Peyer's patch (tissue), 4 donors: ENCODE data around the gene SLC39A3. TPM values are rescaled to one million over a fixed set of nuclear protein-coding genes. Genes with fewer than 3 reads are reported as not detected.

ENCODE experiments used
- DNase-seq, 3 donors: peaks; one replicate each; pipeline ENCODE4 v3.0.0-alpha.2; 2017 to 2019
- H3K27ac ChIP-seq, 4 donors: fragments of 200-600 bp; sonication (generic); one replicate each; pipeline ENCODE4 v1.5.1; 2016 to 2019
- H3K27me3 ChIP-seq, 2 donors: fragments of 200-600 bp; sonication (generic); one replicate each; pipeline ENCODE4 v1.5.1; 2019
- H3K36me3 ChIP-seq, 3 donors: fragments of 200-600 bp; sonication (generic); one replicate each; pipeline ENCODE4 v1.5.1; 2016 to 2019
- H3K4me1 ChIP-seq, 4 donors: fragments of 200-600 bp; sonication (generic); one replicate each; pipeline ENCODE4 v1.5.1; 2016 to 2019
- H3K4me3 ChIP-seq, 4 donors: fragments of 200-600 bp; sonication (generic); 1 replicate in 3 of 4; 2 replicates in 1 of 4; pipeline ENCODE4 v1.5.1; 2016 to 2019; ENCODE audit warnings: mild to moderate bottlenecking in 1 of 4
- H3K9me3 ChIP-seq, 4 donors: fragments of 200-600 bp; sonication (generic); one replicate each; pipeline ENCODE4 v1.5.1; 2016 to 2019; ENCODE audit warnings: mild to moderate bottlenecking in 1 of 4
- POLR2A ChIP-seq, 2 donors: fragments of 450-650 bp; IDR thresholded peaks; one replicate each; pipeline ENCODE4 v1.5.1; 2017; ENCODE audit warnings: antibody characterized with exemption in 2 of 2, mild to moderate bottlenecking in 2 of 2, moderate library complexity in 2 of 2
- total RNA-seq, 4 donors: library from RNA; depleted of rRNA; stranded (reverse); fragments of >200 nt; gene quantifications; one replicate each; pipeline ENCODE4 v1.1.0, GENCODE V29; 2016
- TF ChIP-seq, protein P1 (sequence below), 6 experiments: fragments of 450-650 bp in 4 of 6; fragments of 200-600 bp in 2 of 6; sonication (generic) in 1 of 6; IDR thresholded peaks; one replicate each; pipeline ENCODE4 v1.5.1; 2017 to 2019; ENCODE audit warnings: antibody characterized with exemption in 6 of 6, mild to moderate bottlenecking in 3 of 6, moderate library complexity in 1 of 6

Gene SLC39A3
- total RNA-seq, 4 donors from 2014 or later, result 22.1 to 29.7 (median 26.0) TPM

DNA sequence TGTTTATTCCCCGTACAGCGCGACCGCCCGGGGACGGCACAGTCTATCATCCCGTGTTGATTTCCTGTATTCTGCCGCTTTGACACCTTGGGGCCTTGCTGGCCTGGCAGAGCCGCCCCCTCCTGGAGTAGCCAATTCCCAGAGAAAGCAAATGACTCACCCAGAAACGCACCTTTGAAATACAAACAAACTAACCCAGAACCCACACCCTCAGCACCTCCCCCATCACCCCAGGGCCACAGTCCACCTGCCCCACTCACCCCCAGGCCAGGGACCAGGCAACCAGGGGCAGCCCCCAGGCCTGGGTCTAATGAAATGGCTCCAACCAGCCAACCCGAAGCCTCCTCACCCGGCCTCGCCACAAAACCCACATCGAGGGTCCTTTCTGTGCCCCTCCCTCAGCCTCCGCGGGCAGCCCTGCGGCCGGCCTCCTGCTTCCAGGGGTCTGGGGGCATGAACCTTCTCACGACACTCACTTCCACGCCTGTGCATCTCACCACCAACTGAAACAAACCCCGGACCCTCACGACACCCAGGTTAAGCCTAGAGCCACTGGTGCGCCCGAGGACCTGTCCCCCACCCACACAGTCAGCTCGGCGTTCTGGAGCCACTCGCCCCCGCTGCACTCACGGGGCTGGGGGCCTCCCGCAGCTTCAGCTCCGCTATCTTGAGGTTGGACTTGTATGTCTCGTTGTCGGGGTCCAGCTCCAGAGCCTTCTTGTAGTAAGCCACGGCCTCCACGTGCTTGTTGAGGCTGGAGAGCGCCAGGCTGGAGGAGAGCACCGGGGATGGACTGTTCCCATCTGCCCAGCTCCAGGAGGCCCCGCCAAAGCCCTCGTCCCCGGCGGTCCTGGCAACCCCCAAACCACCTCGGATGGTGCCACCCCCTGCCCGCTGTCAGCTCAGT, 22.3 kb upstream of the SLC39A3 start:
- Histone ChIP-seq H3K27ac (no peak overlapping the region), H3K4me1 (no peaks in the 10 kb centered on the region), H3K36me3 (peaks cover 0 to 93% (median 0%) of the 10 kb centered on the region in 3 donors), H3K27me3 (no peaks in the 10 kb centered on the region), H3K9me3 (no peaks in the 10 kb centered on the region), H3K4me3 (no peak overlapping the region)
- no peak for DNase-seq
- no peak for TF ChIP-seq POLR2A (IDR thresholded peaks at IDR 0.05)
- TF ChIP-seq, protein P1, sequence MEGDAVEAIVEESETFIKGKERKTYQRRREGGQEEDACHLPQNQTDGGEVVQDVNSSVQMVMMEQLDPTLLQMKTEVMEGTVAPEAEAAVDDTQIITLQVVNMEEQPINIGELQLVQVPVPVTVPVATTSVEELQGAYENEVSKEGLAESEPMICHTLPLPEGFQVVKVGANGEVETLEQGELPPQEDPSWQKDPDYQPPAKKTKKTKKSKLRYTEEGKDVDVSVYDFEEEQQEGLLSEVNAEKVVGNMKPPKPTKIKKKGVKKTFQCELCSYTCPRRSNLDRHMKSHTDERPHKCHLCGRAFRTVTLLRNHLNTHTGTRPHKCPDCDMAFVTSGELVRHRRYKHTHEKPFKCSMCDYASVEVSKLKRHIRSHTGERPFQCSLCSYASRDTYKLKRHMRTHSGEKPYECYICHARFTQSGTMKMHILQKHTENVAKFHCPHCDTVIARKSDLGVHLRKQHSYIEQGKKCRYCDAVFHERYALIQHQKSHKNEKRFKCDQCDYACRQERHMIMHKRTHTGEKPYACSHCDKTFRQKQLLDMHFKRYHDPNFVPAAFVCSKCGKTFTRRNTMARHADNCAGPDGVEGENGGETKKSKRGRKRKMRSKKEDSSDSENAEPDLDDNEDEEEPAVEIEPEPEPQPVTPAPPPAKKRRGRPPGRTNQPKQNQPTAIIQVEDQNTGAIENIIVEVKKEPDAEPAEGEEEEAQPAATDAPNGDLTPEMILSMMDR (IDR thresholded peaks at IDR 0.05), result no peak

DNA sequence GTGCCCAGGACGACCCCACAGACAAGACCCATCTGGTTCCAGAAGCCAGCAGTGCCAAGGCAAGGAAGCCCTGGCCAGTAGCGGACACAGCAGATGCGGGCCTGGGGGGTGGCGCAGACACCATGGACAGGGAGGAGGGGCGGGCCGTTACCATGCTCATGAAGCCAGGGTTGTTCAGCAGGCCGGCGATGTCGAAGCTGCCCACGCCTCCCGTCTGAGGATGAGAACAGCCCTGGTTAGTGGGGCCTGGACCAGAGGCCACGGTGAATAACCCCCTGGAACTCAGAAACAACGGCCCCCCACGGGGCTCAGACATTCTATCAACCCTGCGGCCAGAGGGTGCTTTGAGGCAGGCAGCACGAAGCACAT, 21.5 kb upstream of the SLC39A3 start:
- Histone ChIP-seq H3K27ac (no peak overlapping the region), H3K4me1 (no peaks in the 10 kb centered on the region), H3K36me3 (peaks cover 0 to 93% (median 0%) of the 10 kb centered on the region in 3 donors), H3K9me3 (no peaks in the 10 kb centered on the region), H3K4me3 (no peak overlapping the region), H3K27me3 (no peaks in the 10 kb centered on the region)
- DNase-seq, result no peak
- TF ChIP-seq, protein P1 (IDR thresholded peaks at IDR 0.05), result no peak

DNA sequence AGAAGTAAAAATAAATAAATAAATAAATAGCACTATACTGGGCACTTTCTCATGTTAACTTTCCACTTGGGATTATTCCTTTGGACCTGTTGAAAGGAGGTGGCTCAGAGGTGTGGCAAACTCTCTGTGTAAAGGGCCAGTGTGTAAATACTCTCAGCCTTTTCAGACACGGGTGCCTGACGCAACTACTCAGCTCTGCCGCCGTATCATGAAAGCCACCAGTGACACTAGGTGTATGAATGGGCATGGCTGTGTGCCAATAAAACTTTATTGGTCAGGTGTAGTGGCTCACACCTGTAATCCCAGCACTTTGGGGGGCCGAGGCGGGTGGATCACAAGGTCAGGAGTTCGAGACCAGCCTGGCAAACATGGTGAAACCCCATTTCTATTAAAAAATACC, 20.1 kb upstream of the SLC39A3 start:
- TF ChIP-seq POLR2A (IDR thresholded peaks at IDR 0.05), result no peak
- TF ChIP-seq, protein P1 (IDR thresholded peaks at IDR 0.05), result no peak
- Histone ChIP-seq H3K36me3 (peaks cover 0 to 93% (median 0%) of the 10 kb centered on the region in 3 donors), H3K27ac (no peak overlapping the region), H3K9me3 (no peaks in the 10 kb centered on the region), H3K27me3 (no peaks in the 10 kb centered on the region), H3K4me1 (no peaks in the 10 kb centered on the region), H3K4me3 (no peak overlapping the region)
- DNase-seq, result no peak

DNA sequence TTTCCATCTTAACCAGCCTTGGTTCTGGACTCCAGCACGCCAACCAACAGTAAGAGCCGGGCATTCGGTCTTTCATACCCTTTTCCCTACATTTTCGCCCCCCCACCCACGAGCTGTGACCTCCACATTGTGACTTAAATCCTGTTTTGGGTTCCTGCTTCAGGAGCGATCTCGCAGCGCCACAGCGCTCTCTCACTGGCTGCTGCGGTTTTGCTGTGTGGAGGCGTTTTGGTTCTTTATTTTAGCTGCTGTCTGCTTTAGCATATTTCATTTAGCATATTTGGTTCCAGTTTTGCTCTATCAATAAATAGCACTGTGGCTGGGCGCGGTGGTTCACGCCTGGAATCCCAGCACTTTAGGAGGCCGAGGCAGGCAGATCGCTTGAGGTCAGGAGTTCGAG, 19.5 kb upstream of the SLC39A3 start:
- H3K27me3 ChIP-seq, result no peaks in the 10 kb centered on the region
- peaks cover 0 to 93% (median 0%) of the 10 kb centered on the region in 3 donors for H3K36me3 ChIP-seq
- DNase-seq, result no peak
- H3K27ac ChIP-seq, result no peak overlapping the region
- no peak overlapping the region for H3K4me3 ChIP-seq
- TF ChIP-seq, protein P1 (IDR thresholded peaks at IDR 0.05), result no peak
- no peak for TF ChIP-seq POLR2A (IDR thresholded peaks at IDR 0.05)
- no peaks in the 10 kb centered on the region for H3K4me1 ChIP-seq
- no peaks in the 10 kb centered on the region for H3K9me3 ChIP-seq

DNA sequence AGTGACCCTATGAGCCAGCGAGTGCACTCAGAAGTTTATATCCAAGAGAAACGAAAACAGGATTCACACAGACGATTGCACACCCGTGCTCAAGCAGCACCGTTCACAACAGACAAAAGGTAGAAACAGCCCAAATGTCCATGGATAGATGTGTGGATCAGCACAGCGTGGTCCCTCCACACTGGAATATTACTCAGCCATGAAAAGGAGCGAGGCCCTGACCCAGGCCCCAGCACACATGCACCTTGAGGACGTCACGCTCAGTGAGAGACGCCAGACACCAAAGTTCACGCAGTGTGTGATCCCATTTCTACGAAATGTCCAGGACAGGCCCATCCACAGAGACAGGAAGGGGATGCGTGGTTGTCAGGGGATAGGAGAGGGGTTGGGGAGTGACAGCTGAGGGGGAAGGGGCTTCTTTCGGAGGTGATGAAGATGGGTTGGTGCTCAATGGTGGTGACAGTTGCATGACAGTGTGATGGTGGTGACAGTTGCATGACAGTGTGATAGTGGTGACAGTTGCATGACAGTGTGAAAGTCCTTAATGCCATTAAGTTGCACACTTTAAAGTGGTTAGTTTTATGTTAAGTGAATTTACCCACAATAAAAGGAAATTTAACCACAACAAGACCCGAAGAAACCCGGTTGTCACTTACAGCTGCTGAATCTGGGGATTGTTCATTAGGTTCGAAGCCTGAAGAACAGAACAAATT, 18.9 kb upstream of the SLC39A3 start:
- H3K9me3 ChIP-seq, result no peaks in the 10 kb centered on the region
- peaks cover 0 to 91% (median 0%) of the 10 kb centered on the region in 3 donors for H3K36me3 ChIP-seq
- H3K4me1 ChIP-seq, result no peaks in the 10 kb centered on the region
- H3K27me3 ChIP-seq, result no peaks in the 10 kb centered on the region
- H3K27ac ChIP-seq, result no peak overlapping the region
- no peak overlapping the region for H3K4me3 ChIP-seq
- no peak for TF ChIP-seq POLR2A (IDR thresholded peaks at IDR 0.05)
- DNase-seq, result no peak
